H54 (cell line): ENCODE measurements around the gene CYP26A1.
"Not testable (repeated sequence)": the region's sequence is repeated elsewhere in the genome, so short reads cannot be mapped to it uniquely, and the experiment has no call there.

Experiments used
- DNase-seq: peaks from one replicate; pipeline ENCODE4 v3.0.0; 2011; ENCODE audit warnings: low spot score, mixed read lengths; ENCODE audit not compliant: insufficient read length
- FAIRE-seq: peaks from 3 replicates; lab custom pipeline; 2011; peaks lifted over from hg19 to GRCh38; lab: Jason Lieb, UNC
- POLR2A ChIP-seq: IDR thresholded peaks from 2 replicates; pipeline ENCODE4 v1.6.1; 2011; ENCODE audit warnings: low read depth, mild to moderate bottlenecking, low read length

CYP26A1 gene

GRCh38 chr10:93099670-93100069, 26.0 kb downstream of the CYP26A1 start:
- no peak for TF ChIP-seq POLR2A
- FAIRE-seq (no peak), DNase-seq (no peak)

- not testable (repeated sequence) for FAIRE-seq, DNase-seq
Measured at GRCh38 chr10:93101148-93101547, 27.5 kb downstream of the CYP26A1 start.

- TF ChIP-seq POLR2A, result no peak
- FAIRE-seq, result peak; percentile 6
- no peak for DNase-seq
Measured at GRCh38 chr10:93103953-93104352, 30.3 kb downstream of the CYP26A1 start.

- FAIRE-seq, result peak; percentile 69
- no peak for DNase-seq
- TF ChIP-seq POLR2A, result no peak
Measured at GRCh38 chr10:93106631-93107072, 33.0 kb downstream of the CYP26A1 start.

GRCh38 chr10:93110472-93111146, 36.9 kb downstream of the CYP26A1 start:
- no peak for TF ChIP-seq POLR2A
- DNase-seq (no peak), FAIRE-seq (no peak)

- no peak for DNase-seq
- FAIRE-seq, result no peak
- TF ChIP-seq POLR2A, result no peak
Measured at GRCh38 chr10:93113042-93113441, 39.3 kb downstream of the CYP26A1 start.

GRCh38 chr10:93115661-93116383, 42.1 kb downstream of the CYP26A1 start:
- no peak for TF ChIP-seq POLR2A
- DNase-seq, result peak; percentile 76
- FAIRE-seq, result no peak

- no peak for DNase-seq
- FAIRE-seq, result no peak
- no peak for TF ChIP-seq POLR2A
Measured at GRCh38 chr10:93121311-93121710, 47.6 kb downstream of the CYP26A1 start.

- TF ChIP-seq POLR2A, result no peak
- no peak for DNase-seq
- no peak for FAIRE-seq
Measured at GRCh38 chr10:93123766-93124165, 50.1 kb downstream of the CYP26A1 start.

- no peak for DNase-seq
- no peak for FAIRE-seq
- TF ChIP-seq POLR2A, result no peak
Measured at GRCh38 chr10:93124580-93125318, 51.1 kb downstream of the CYP26A1 start.

- no peak for TF ChIP-seq POLR2A
- DNase-seq, result no peak
- FAIRE-seq, result no peak
Measured at GRCh38 chr10:93125966-93126365, 52.3 kb downstream of the CYP26A1 start.

- no peak for TF ChIP-seq POLR2A
- FAIRE-seq, result no peak
- peak; percentile 21 for DNase-seq
Measured at GRCh38 chr10:93126483-93127052, 52.9 kb downstream of the CYP26A1 start.
